HFFc6 (cell line): ENCODE data around the gene DUS1L. TPM values are rescaled to one million over a fixed set of nuclear protein-coding genes. Genes with fewer than 3 reads are reported as not detected.
A peak's percentile ranks its signal among the peaks of the same experiment; 100 is the strongest.

ENCODE experiments used
- DNase-seq: peaks from one replicate; pipeline ENCODE4 v3.0.0-alpha.2; 2018
- H3K27ac Mint-ChIP-seq: 2 replicates; pipeline ENCODE4 v1.8.0; 2020; ENCODE audit warnings: mild to moderate bottlenecking, mixed read lengths
- H3K27me3 Mint-ChIP-seq: 2 replicates; pipeline ENCODE4 v1.8.0; 2021; ENCODE audit warnings: mild to moderate bottlenecking, moderate library complexity, mixed read lengths; ENCODE audit not compliant: insufficient read depth
- H3K36me3 Mint-ChIP-seq: 2 replicates; pipeline ENCODE4 v1.8.0; 2021; ENCODE audit warnings: low read depth, mixed read lengths
- H3K4me1 Mint-ChIP-seq: 2 replicates; pipeline ENCODE4 v1.8.0; 2020; ENCODE audit warnings: low read depth, mixed read lengths
- H3K4me3 Mint-ChIP-seq: 2 replicates; pipeline ENCODE4 v1.8.0; 2020; ENCODE audit warnings: mild to moderate bottlenecking, moderate library complexity, mixed read lengths
- H3K9me3 Mint-ChIP-seq: 2 replicates; pipeline ENCODE4 v1.8.0; 2020; ENCODE audit warnings: mild to moderate bottlenecking, mixed read lengths
- total RNA-seq, 6 experiments: library from RNA; stranded (reverse); fragmentation: NEBNext Ultra II Directional; extraction: Animal tissue kit (Norgen Biotek cat#: 25700); gene quantifications; 2 replicates in 1 of 6; 3 replicates in 5 of 6; pipeline ENCODE4 v1.2.3, GENCODE V29; 2021
- TF ChIP-seq, protein P1 (sequence below): fragments of 200-600 bp; sonication (generic); IDR thresholded peaks from 2 replicates; pipeline ENCODE4 v1.5.0; 2021; ENCODE audit warnings: antibody characterized with exemption, mild to moderate bottlenecking

DUS1L gene
- total RNA-seq, 6 experiments from 2014 or later: 65.8 to 86.8 (median 71.2) TPM

- peaks cover 5% of the 10 kb centered on the region; the same call in 1 of the 2 replicates for H3K27me3 Mint-ChIP-seq
- H3K4me3 Mint-ChIP-seq: no peak overlapping the region
- no peak for DNase-seq
- peaks cover 4% of the 10 kb centered on the region; the same call in 1 of the 2 replicates for H3K36me3 Mint-ChIP-seq
- no peak overlapping the region for H3K27ac Mint-ChIP-seq
- H3K9me3 Mint-ChIP-seq: no peaks in the 10 kb centered on the region
- H3K4me1 Mint-ChIP-seq: peaks cover 10% of the 10 kb centered on the region; the same call in 1 of the 2 replicates
- TF ChIP-seq, protein P1, sequence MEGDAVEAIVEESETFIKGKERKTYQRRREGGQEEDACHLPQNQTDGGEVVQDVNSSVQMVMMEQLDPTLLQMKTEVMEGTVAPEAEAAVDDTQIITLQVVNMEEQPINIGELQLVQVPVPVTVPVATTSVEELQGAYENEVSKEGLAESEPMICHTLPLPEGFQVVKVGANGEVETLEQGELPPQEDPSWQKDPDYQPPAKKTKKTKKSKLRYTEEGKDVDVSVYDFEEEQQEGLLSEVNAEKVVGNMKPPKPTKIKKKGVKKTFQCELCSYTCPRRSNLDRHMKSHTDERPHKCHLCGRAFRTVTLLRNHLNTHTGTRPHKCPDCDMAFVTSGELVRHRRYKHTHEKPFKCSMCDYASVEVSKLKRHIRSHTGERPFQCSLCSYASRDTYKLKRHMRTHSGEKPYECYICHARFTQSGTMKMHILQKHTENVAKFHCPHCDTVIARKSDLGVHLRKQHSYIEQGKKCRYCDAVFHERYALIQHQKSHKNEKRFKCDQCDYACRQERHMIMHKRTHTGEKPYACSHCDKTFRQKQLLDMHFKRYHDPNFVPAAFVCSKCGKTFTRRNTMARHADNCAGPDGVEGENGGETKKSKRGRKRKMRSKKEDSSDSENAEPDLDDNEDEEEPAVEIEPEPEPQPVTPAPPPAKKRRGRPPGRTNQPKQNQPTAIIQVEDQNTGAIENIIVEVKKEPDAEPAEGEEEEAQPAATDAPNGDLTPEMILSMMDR: no peak
Observed at GRCh38 chr17:82055965-82056728, 9.5 kb downstream of the DUS1L start.

DNA sequence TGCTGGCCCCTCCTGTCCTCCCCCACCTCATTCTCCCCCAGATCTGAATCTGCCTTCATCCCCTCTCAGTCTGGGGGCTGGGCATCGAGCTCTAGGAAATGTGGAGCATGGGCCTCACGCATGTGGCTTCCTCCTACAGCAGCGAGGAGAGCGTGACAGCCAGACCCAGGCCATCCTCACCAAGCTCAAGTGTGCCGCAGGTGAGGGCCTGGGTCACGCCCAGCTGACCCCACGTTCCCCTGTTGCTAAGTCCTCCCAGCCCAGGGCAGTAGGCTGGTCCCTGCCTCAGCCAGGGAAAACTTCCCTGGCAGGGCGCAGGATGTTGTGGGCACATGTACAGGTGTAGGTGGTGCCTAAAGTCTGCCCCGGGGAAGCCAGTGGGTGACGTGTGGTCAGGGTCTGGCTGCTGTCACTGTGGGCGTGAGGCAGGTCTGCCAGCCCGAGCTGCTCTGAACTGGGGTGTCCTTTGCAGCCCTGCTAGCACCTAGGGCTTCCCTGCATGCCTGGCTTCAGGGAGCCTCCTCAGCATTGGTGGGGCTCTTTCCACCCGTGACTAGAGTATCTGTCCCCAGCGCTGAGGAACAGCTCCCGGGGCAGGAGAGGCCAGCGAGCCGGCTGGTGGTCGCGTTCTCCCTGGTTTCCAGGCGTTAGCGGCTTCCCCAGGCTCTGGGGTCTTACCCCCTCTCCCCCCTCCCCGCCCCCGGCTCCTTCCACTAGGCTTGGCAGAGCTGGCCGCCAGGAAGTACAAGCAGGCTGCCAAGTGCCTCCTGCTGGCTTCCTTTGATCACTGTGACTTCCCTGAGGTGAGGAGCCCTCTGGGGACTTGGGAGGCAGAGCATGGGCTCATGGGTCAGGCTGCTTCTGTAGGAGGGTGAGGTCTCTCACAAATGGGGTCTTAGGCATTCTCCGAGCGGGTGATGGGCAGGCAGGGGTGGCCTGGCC lies 10.3 kb downstream of the DUS1L start:
- H3K9me3 Mint-ChIP-seq: no peaks in the 10 kb centered on the region
- peaks cover 3% of the 10 kb centered on the region; the same call in 1 of the 2 replicates for H3K27me3 Mint-ChIP-seq
- TF ChIP-seq, protein P1: no peak
- no peak overlapping the region for H3K4me3 Mint-ChIP-seq
- peaks cover 3% of the 10 kb centered on the region; the same call in 1 of the 2 replicates for H3K36me3 Mint-ChIP-seq
- DNase-seq: no peak
- peaks cover 10% of the 10 kb centered on the region; the same call in 1 of the 2 replicates for H3K4me1 Mint-ChIP-seq
- peak overlapping the region; percentile 18; the same call in 1 of the 2 replicates for H3K27ac Mint-ChIP-seq

DNA sequence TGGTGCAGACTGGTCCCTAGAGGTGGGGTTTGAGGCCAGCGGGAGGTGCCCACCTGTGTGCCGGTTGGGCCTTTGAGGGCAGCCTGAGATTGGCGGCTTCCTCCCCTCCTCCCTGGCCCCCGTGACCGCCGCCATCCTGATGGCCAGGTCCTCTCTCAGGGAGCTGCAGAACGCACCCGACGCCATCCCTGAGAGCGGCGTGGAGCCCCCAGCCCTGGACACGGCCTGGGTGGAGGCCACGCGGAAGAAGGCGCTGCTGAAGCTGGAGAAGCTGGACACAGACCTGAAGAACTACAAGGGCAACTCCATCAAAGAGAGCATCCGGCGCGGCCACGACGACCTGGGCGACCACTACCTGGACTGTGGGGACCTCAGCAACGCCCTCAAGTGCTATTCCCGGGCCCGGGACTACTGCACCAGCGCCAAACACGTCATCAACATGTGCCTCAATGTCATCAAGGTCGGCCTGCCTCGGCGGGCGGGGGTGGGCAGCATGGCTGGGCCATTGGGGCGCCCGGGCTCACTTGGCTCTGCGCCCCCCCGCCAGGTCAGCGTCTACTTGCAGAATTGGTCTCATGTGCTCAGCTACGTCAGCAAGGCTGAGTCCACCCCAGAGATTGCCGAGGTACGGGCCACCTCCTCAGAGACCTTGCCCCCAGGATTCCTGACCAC lies 11.1 kb downstream of the DUS1L start:
- Mint-ChIP-seq H3K36me3 (no peaks in the 10 kb centered on the region), H3K4me3 (no peak overlapping the region), H3K27ac (0 out of 2 replicates have a peak overlapping the region, but pooled peaks have one; percentile 18), H3K9me3 (no peaks in the 10 kb centered on the region), H3K27me3 (no peaks in the 10 kb centered on the region), H3K4me1 (peaks cover 10% of the 10 kb centered on the region; the same call in 1 of the 2 replicates)
- no peak for DNase-seq
- TF ChIP-seq, protein P1: no peak

- Mint-ChIP-seq H3K9me3 (no peaks in the 10 kb centered on the region), H3K4me1 (peaks cover 10% of the 10 kb centered on the region; the same call in 1 of the 2 replicates), H3K27ac (peak overlapping the region; percentile 16; the same call in 1 of the 2 replicates), H3K36me3 (no peaks in the 10 kb centered on the region), H3K4me3 (peak overlapping the region; percentile 90), H3K27me3 (no peaks in the 10 kb centered on the region)
- TF ChIP-seq, protein P1: no peak
- DNase-seq: no peak
Observed at GRCh38 chr17:82053556-82054263, 11.9 kb downstream of the DUS1L start.
